Keratinocyte (primary cell): ENCODE results near the gene ZNF689. TPM values are rescaled to one million over a fixed set of nuclear protein-coding genes. Genes with fewer than 3 reads are reported as not detected.

Source experiments
- DNase-seq: peaks from one replicate; pipeline ENCODE4 v3.0.0-alpha.2; 2011; ENCODE audit warnings: low read depth, missing footprints, low spot score
- FAIRE-seq: peaks from 2 replicates; lab custom pipeline; 2011; peaks lifted over from hg19 to GRCh38; lab: Jason Lieb, UNC
- H2AFZ ChIP-seq: 2 replicates; pipeline ENCODE4 v1.6.0; 2012; ENCODE audit warnings: low read length, control low read depth, inconsistent platforms; ENCODE audit not compliant: control insufficient read depth
- H3K27ac ChIP-seq: 2 replicates; pipeline ENCODE4 v1.5.1; 2011; ENCODE audit warnings: low read length; ENCODE audit not compliant: control insufficient read depth, insufficient read depth
- H3K27me3 ChIP-seq: 3 replicates; pipeline ENCODE4 v1.6.0; 2011; ENCODE audit warnings: low read length; ENCODE audit not compliant: control insufficient read depth, insufficient read depth; ENCODE audit errors: extremely low read depth
- H3K36me3 ChIP-seq, 2 experiments: 2 replicates in 1 of 2; 3 replicates in 1 of 2; pipeline ENCODE4 v1.5.1; 2011; ENCODE audit warnings: low read length in 2 of 2, mild to moderate bottlenecking in 1 of 2; ENCODE audit not compliant: control insufficient read depth in 2 of 2, insufficient read depth in 2 of 2; ENCODE audit errors: extremely low read depth in 1 of 2
- H3K4me1 ChIP-seq: 3 replicates; pipeline ENCODE4 v1.5.1; 2011; ENCODE audit warnings: low read length; ENCODE audit not compliant: control insufficient read depth, insufficient read depth; ENCODE audit errors: extremely low read depth
- H3K4me2 ChIP-seq: 3 replicates; pipeline ENCODE4 v1.6.0; 2011; ENCODE audit warnings: low read depth, low read length; ENCODE audit not compliant: control insufficient read depth, insufficient read depth; ENCODE audit errors: extremely low read depth
- H3K4me3 ChIP-seq, 3 experiments: fragments of 200-600 bp in 1 of 3; sonication (generic) in 1 of 3; 2 replicates in 2 of 3; 3 replicates in 1 of 3; pipeline ENCODE4 v1.5.1; 2011 to 2016; ENCODE audit warnings: low read length in 3 of 3, mild to moderate bottlenecking in 3 of 3, control low read depth in 2 of 3, inconsistent platforms in 1 of 3, low read depth in 1 of 3, mixed read lengths in 1 of 3, mixed run types in 1 of 3, moderate library complexity in 1 of 3; ENCODE audit not compliant: control insufficient read depth in 2 of 3, insufficient read depth in 2 of 3; ENCODE audit errors: extremely low read depth in 1 of 3
- H3K79me2 ChIP-seq: 2 replicates; pipeline ENCODE4 v1.6.0; 2012; ENCODE audit warnings: low read length; ENCODE audit not compliant: control insufficient read depth, insufficient read depth
- H3K9ac ChIP-seq: 3 replicates; pipeline ENCODE4 v1.6.0; 2011; ENCODE audit warnings: low read length; ENCODE audit not compliant: control insufficient read depth, insufficient read depth; ENCODE audit errors: extremely low read depth
- H3K9me1 ChIP-seq: 3 replicates; pipeline ENCODE4 v1.6.0; 2011; ENCODE audit warnings: low read length; ENCODE audit not compliant: control insufficient read depth, insufficient read depth; ENCODE audit errors: extremely low read depth
- H3K9me3 ChIP-seq: 2 replicates; pipeline ENCODE4 v1.5.1; 2012; ENCODE audit warnings: low read depth, low read length; ENCODE audit not compliant: control insufficient read depth
- H4K20me1 ChIP-seq: 3 replicates; pipeline ENCODE4 v1.6.0; 2011; ENCODE audit warnings: low read length; ENCODE audit not compliant: control insufficient read depth, insufficient read depth; ENCODE audit errors: extremely low read depth
- CTCF ChIP-seq, 3 experiments: IDR thresholded peaks in 1 of 3; conservative IDR thresholded peaks in 1 of 3; optimal IDR thresholded peaks in 1 of 3; 2 replicates in 2 of 3; 3 replicates in 1 of 3; pipeline versions ENCODE3 to v1.5.1; 2011; ENCODE audit warnings: low read length in 3 of 3, mild to moderate bottlenecking in 3 of 3, moderate library complexity in 2 of 3, control low read depth in 1 of 3, inconsistent platforms in 1 of 3; ENCODE audit not compliant: insufficient read depth in 2 of 3; ENCODE audit errors: extremely low read depth in 1 of 3
- EZH2 ChIP-seq: IDR thresholded peaks from one replicate; pipeline ENCODE4 v1.6.1; 2012; ENCODE audit warnings: inconsistent platforms, mild to moderate bottlenecking, low read length, moderate library complexity
- dilution Hi-C: fragments of 300-500 bp; cut with MboI; formaldehyde crosslinking; loops from one replicate; pipeline ENCODE4 v1.7.0; 2020; ENCODE audit warnings: low sequenced_read_pairs; ENCODE audit not compliant: extremely low pct_ligation_motif_present
- polyA plus RNA-seq, 5 experiments: library from polyadenylated mRNA; depleted of rRNA in 3 of 5; stranded (reverse) in 3 of 5; stranded (forward) in 1 of 5; unstranded in 1 of 5; fragments of >200 nt; gene quantifications; 1 replicate in 1 of 5; 2 replicates in 3 of 5; 3 replicates in 1 of 5; pipeline versions ENCODE4 v1.2.1 to v1.2.3, GENCODE V29; 2011 to 2012; ENCODE audit warnings: missing spikeins in 2 of 5, low read depth in 1 of 5, low replicate concordance in 1 of 5

ZNF689 gene
- polyA plus RNA-seq, 1 donor (not counting 4 experiments of a cell fraction or from before 2014, with no cell fraction given), result 3.3 TPM

- H3K9ac ChIP-seq, result peak overlapping the region; percentile 93
- no peaks in the 10 kb centered on the region for H3K27me3 ChIP-seq
- dilution Hi-C loops, result no loop called here
- H3K27ac ChIP-seq, result peak overlapping the region; percentile 87
- H3K4me2 ChIP-seq, result peak overlapping the region; percentile 90
- TF ChIP-seq CTCF (optimal IDR thresholded peaks at IDR 0.05 in 1 of 3, IDR thresholded peaks at IDR 0.05 in 1 of 3, conservative IDR thresholded peaks at IDR 0.05 in 1 of 3; ENCODE audit: extremely low read depth in 1 of 3, insufficient read depth in 2 of 3, low read length in 3 of 3) (peak in 2 of 3 experiments; percentile 31 to 68), EZH2 (no peak)
- H3K9me3 ChIP-seq, result no peaks in the 10 kb centered on the region
- no peak for DNase-seq
- H3K79me2 ChIP-seq, result peaks cover 14% of the 10 kb centered on the region
- H3K4me3 ChIP-seq, result peak overlapping the region; percentile 74 to 99 (median 96)
- peaks cover 25 to 26% of the 10 kb centered on the region in 2 experiments for H3K36me3 ChIP-seq
- no peaks in the 10 kb centered on the region for H4K20me1 ChIP-seq
- H2AFZ ChIP-seq, result peak overlapping the region; percentile 91
- FAIRE-seq, result no peak
- peaks cover 16% of the 10 kb centered on the region for H3K4me1 ChIP-seq
- no peaks in the 10 kb centered on the region for H3K9me1 ChIP-seq
Observed at GRCh38 chr16:30651124-30652004, 41.2 kb upstream of the ZNF689 start.

GRCh38 chr16:30650369-30651123, 40.4 kb upstream of the ZNF689 start, which contains the start of gene PRR14:
Gene PRR14, plus strand, starts transcription at chr16:30650960. Its CDS starts 686 bp downstream, at chr16:30651646.
- H3K9me3 ChIP-seq, result no peaks in the 10 kb centered on the region
- H3K9ac ChIP-seq, result peak within 1 kb of the TSS; percentile 93
- FAIRE-seq (peak; percentile 92), DNase-seq (peak; percentile 94)
- peak within 1 kb of the TSS; percentile 74 to 99 (median 96) for H3K4me3 ChIP-seq
- peaks cover 14% of the 10 kb centered on the region for H3K79me2 ChIP-seq
- no peaks in the 10 kb centered on the region for H3K9me1 ChIP-seq
- peak in 1 of 3 experiments; percentile 15 for TF ChIP-seq CTCF (optimal IDR thresholded peaks at IDR 0.05 in 1 of 3, IDR thresholded peaks at IDR 0.05 in 1 of 3, conservative IDR thresholded peaks at IDR 0.05 in 1 of 3; ENCODE audit: extremely low read depth in 1 of 3, insufficient read depth in 2 of 3, low read length in 3 of 3)
- no peak for TF ChIP-seq EZH2
- no peaks in the 10 kb centered on the region for H3K27me3 ChIP-seq
- H3K27ac ChIP-seq, result peak within 1 kb of the TSS; percentile 87
- H4K20me1 ChIP-seq, result no peaks in the 10 kb centered on the region
- peak within 1 kb of the TSS; percentile 99 for H2AFZ ChIP-seq
- H3K4me2 ChIP-seq, result peak within 1 kb of the TSS; percentile 90
- H3K36me3 ChIP-seq, result peaks cover 20% of the 10 kb centered on the region in 2 experiments
- peaks cover 16% of the 10 kb centered on the region for H3K4me1 ChIP-seq
- dilution Hi-C loops, result no loop called here
